H9 (cell line): Measurements from ENCODE around the gene PRKCD. TPM values are rescaled to one million over a fixed set of nuclear protein-coding genes. Genes with fewer than 3 reads are reported as not detected.

Experiments
- DNase-seq: peaks from one replicate; pipeline ENCODE4 v3.0.0-alpha.2; 2017
- H2AFZ ChIP-seq: one replicate; pipeline ENCODE4 v1.6.1; 2013; ENCODE audit warnings: mild to moderate bottlenecking, low read length, control low read depth, moderate library complexity
- H2AK5ac ChIP-seq: 2 replicates; pipeline ENCODE4 v1.6.1; 2013; ENCODE audit warnings: low read length, control low read depth, mixed read lengths; ENCODE audit not compliant: insufficient read length
- H2BK120ac ChIP-seq: one replicate; pipeline ENCODE4 v1.6.1; 2013; ENCODE audit warnings: low read depth, mild to moderate bottlenecking, low read length, control low read depth, inconsistent platforms; ENCODE audit not compliant: poor library complexity, severe bottlenecking
- H2BK12ac ChIP-seq: 2 replicates; pipeline ENCODE4 v1.6.1; 2013; ENCODE audit warnings: low read length, control low read depth, mixed read lengths, low read depth; ENCODE audit not compliant: insufficient read length
- H2BK15ac ChIP-seq: 2 replicates; pipeline ENCODE4 v1.6.1; 2013; ENCODE audit warnings: low read depth, low read length, control low read depth
- H2BK20ac ChIP-seq: one replicate; pipeline ENCODE4 v1.6.1; 2013; ENCODE audit warnings: low read depth, mild to moderate bottlenecking, low read length, control low read depth, inconsistent platforms; ENCODE audit not compliant: poor library complexity, severe bottlenecking
- H2BK5ac ChIP-seq: 2 replicates; pipeline ENCODE4 v1.6.1; 2013; ENCODE audit warnings: low read length, control low read depth, mixed read lengths; ENCODE audit not compliant: insufficient read length
- H3K14ac ChIP-seq: 2 replicates; pipeline ENCODE4 v1.6.1; 2013; ENCODE audit warnings: low read length, control low read depth; ENCODE audit not compliant: insufficient read depth
- H3K18ac ChIP-seq: 2 replicates; pipeline ENCODE4 v1.6.1; 2013; ENCODE audit warnings: low read depth, mild to moderate bottlenecking, mixed read lengths, low read length, control low read depth; ENCODE audit not compliant: insufficient read length
- H3K23ac ChIP-seq: 2 replicates; pipeline ENCODE4 v1.6.1; 2013; ENCODE audit warnings: low read length, control low read depth, mixed read lengths, low read depth; ENCODE audit not compliant: insufficient read length
- H3K23me2 ChIP-seq: 2 replicates; pipeline ENCODE4 v1.6.1; 2013; ENCODE audit warnings: low read depth, mild to moderate bottlenecking, mixed read lengths, low read length, control low read depth; ENCODE audit not compliant: insufficient read length, poor library complexity, severe bottlenecking
- H3K27ac ChIP-seq: 2 replicates; pipeline ENCODE4 v1.5.1; 2013; ENCODE audit warnings: low read length, control low read depth, mixed read lengths, low read depth; ENCODE audit not compliant: insufficient read length
- H3K27me3 ChIP-seq: 2 replicates; pipeline ENCODE4 v1.6.1; 2013; ENCODE audit warnings: low read length, control low read depth, inconsistent platforms; ENCODE audit not compliant: insufficient read depth
- H3K4ac ChIP-seq: 2 replicates; pipeline ENCODE4 v1.6.1; 2013; ENCODE audit warnings: low read depth, mild to moderate bottlenecking, control low read depth, inconsistent platforms, low read length, moderate library complexity
- H3K4me1 ChIP-seq: 2 replicates; pipeline ENCODE4 v1.6.1; 2013; ENCODE audit warnings: low read length, control low read depth, inconsistent platforms; ENCODE audit not compliant: insufficient read depth
- H3K4me2 ChIP-seq: 2 replicates; pipeline ENCODE4 v1.6.1; 2013; ENCODE audit warnings: low read length, control low read depth, mixed read lengths; ENCODE audit not compliant: insufficient read length, insufficient read depth
- H3K56ac ChIP-seq: 2 replicates; pipeline ENCODE4 v1.6.1; 2013; ENCODE audit warnings: low read depth, mild to moderate bottlenecking, mixed read lengths, low read length, control low read depth; ENCODE audit not compliant: insufficient read length
- H3K79me1 ChIP-seq: 2 replicates; pipeline ENCODE4 v1.6.1; 2013; ENCODE audit warnings: low read depth, mild to moderate bottlenecking, moderate library complexity, low read length, control low read depth, inconsistent platforms; ENCODE audit not compliant: insufficient read depth, poor library complexity, severe bottlenecking
- H3K79me2 ChIP-seq: 2 replicates; pipeline ENCODE4 v1.6.1; 2013; ENCODE audit warnings: low read length, control low read depth, inconsistent platforms; ENCODE audit not compliant: insufficient read depth
- H3K9ac ChIP-seq: 2 replicates; pipeline ENCODE4 v1.6.1; 2013; ENCODE audit warnings: low read length, control low read depth, mixed read lengths; ENCODE audit not compliant: insufficient read length; ENCODE audit errors: extremely low read depth
- H3K9me3 ChIP-seq: one replicate; pipeline ENCODE4 v1.6.1; 2013; ENCODE audit warnings: low read depth, low read length, inconsistent platforms; ENCODE audit not compliant: control insufficient read depth
- H3T11ph ChIP-seq: one replicate; pipeline ENCODE4 v1.6.1; 2013; ENCODE audit warnings: mild to moderate bottlenecking, low read length, control low read depth, inconsistent platforms
- H4K20me1 ChIP-seq: one replicate; pipeline ENCODE4 v1.6.1; 2013; ENCODE audit not compliant: control insufficient read depth, insufficient read length, insufficient read depth
- H4K5ac ChIP-seq: 2 replicates; pipeline ENCODE4 v1.6.1; 2013; ENCODE audit warnings: low read depth, mild to moderate bottlenecking, mixed read lengths, low read length, control low read depth; ENCODE audit not compliant: insufficient read length
- H4K8ac ChIP-seq: replicated peaks from 2 replicates; pipeline ENCODE4 v1.6.1; 2013; ENCODE audit warnings: low read length, control low read depth, mixed read lengths, low read depth; ENCODE audit not compliant: insufficient read length
- H4K91ac ChIP-seq: 2 replicates; pipeline ENCODE4 v1.6.1; 2013; ENCODE audit warnings: low read depth, mild to moderate bottlenecking, moderate library complexity, mixed read lengths, low read length, control low read depth; ENCODE audit not compliant: insufficient read length
- H3K27ac Mint-ChIP-seq, 3 experiments: 2 replicates in 2 of 3; 3 replicates in 1 of 3; pipeline ENCODE4 v1.8.0; 2020 to 2021; ENCODE audit warnings: mixed read lengths in 3 of 3, mild to moderate bottlenecking in 1 of 3, moderate library complexity in 1 of 3
- H3K27me3 Mint-ChIP-seq: 2 replicates; pipeline ENCODE4 v1.8.0; 2021; ENCODE audit warnings: low read depth, mild to moderate bottlenecking, moderate library complexity, mixed read lengths
- H3K36me3 Mint-ChIP-seq, 3 experiments: 2 replicates in 2 of 3; 3 replicates in 1 of 3; pipeline ENCODE4 v1.8.0; 2020 to 2021; ENCODE audit warnings: low read depth in 3 of 3, mixed read lengths in 3 of 3; ENCODE audit not compliant: insufficient read depth in 1 of 3
- H3K4me1 Mint-ChIP-seq, 2 experiments: 2 replicates each; pipeline ENCODE4 v1.8.0; 2020; ENCODE audit warnings: mixed read lengths in 2 of 2
- H3K4me3 Mint-ChIP-seq, 2 experiments: 2 replicates in 1 of 2; 3 replicates in 1 of 2; pipeline ENCODE4 v1.8.0; 2020 to 2021; ENCODE audit warnings: mild to moderate bottlenecking in 2 of 2, mixed read lengths in 2 of 2, moderate library complexity in 1 of 2
- H3K9me3 Mint-ChIP-seq, 2 experiments: 2 replicates in 1 of 2; 3 replicates in 1 of 2; pipeline ENCODE4 v1.8.0; 2020; ENCODE audit warnings: mild to moderate bottlenecking in 2 of 2, mixed read lengths in 2 of 2, moderate library complexity in 1 of 2
- WGBS: extraction: QIAGEN DNeasy Blood & Tissue Kit; methylation state at CpG from one replicate; pipeline ENCODE4 v1.1.7; 2013; ENCODE audit warnings: missing lambda C conversion rate, low lambda C conversion rate, mixed read lengths; ENCODE audit not compliant: insufficient read length; ENCODE audit errors: extremely low coverage; 5-methylcytosine and 5-hydroxymethylcytosine counted together
- total RNA-seq: library from RNA; stranded (reverse); gene quantifications from 2 replicates; pipeline ENCODE4 v1.2.1, GENCODE V29; 2021
- TF ChIP-seq, protein P1 (sequence below): fragments of 200-600 bp; sonication (generic); conservative IDR thresholded peaks from 3 replicates; pipeline ENCODE4 v1.8.0; 2021; ENCODE audit warnings: antibody characterized with exemption, mild to moderate bottlenecking

PRKCD gene
- total RNA-seq, 1 experiment from 2014 or later = 23.7 TPM

DNA sequence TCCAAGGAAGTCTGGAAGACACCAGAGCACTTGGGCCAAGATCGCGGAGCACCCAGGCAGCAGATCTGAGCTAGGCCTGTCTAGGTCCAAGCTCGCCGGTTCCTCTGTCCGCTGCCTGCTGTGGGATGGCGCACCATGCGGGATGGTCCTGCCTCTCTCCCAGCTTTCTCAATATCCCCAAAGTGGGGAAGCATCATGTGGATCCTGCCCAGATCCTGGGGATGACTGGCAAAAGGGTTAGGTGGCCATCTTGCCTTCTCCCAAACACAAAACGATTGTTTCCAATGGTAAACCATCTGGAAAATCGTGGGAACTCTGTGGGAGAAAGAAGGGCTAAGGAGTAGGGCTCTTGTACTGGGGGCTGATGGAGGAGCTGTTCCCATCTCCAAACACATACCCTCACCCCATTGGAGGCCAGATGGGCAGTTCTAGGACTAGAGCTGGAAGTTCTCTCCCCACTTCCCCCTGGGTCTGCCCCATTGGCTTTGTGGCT is 8.9 kb downstream of the PRKCD start:
- Mint-ChIP-seq H3K27ac (no peak overlapping the region; a peak in 1 of 7 replicates), H3K4me1 (peaks cover 46 to 58% of the 10 kb centered on the region in 2 experiments), H3K27me3 (no peaks in the 10 kb centered on the region), H3K36me3 (peaks cover 0 to 4% (median 3%) of the 10 kb centered on the region in 3 experiments; a peak in 1 of 7 replicates), H3K4me3 (no peak overlapping the region), H3K9me3 (no peaks in the 10 kb centered on the region)
- Histone ChIP-seq H2AK5ac (no peak overlapping the region), H3K18ac (no peak overlapping the region), H2BK15ac (no peak overlapping the region), H3K14ac (no peak overlapping the region), H3K56ac (no peak overlapping the region), H4K20me1 (no peaks in the 10 kb centered on the region), H4K91ac (no peak overlapping the region), H3K4me1 (peaks cover 8% of the 10 kb centered on the region; the same call in 1 of the 2 replicates), H3K23me2 (no peaks in the 10 kb centered on the region), H3T11ph (no peak overlapping the region), H2BK5ac (no peak overlapping the region), H4K8ac (no peak overlapping the region), H2BK120ac (no peak overlapping the region), H3K4me2 (no peak overlapping the region), H3K23ac (no peak overlapping the region), H3K79me1 (no peaks in the 10 kb centered on the region), H3K9ac (no peak overlapping the region), H3K9me3 (no peaks in the 10 kb centered on the region), H2BK12ac (no peak overlapping the region), H4K5ac (no peak overlapping the region), H2AFZ (no peak overlapping the region), H3K79me2 (no peaks in the 10 kb centered on the region; the same call in 1 of the 2 replicates), H3K4ac (no peak overlapping the region), H2BK20ac (no peak overlapping the region), H3K27ac (no peak overlapping the region), H3K27me3 (no peaks in the 10 kb centered on the region)
- DNase-seq = no peak
- WGBS = no CpG with 5 or more reads among the region's 9 CpGs
- TF ChIP-seq, protein P1, sequence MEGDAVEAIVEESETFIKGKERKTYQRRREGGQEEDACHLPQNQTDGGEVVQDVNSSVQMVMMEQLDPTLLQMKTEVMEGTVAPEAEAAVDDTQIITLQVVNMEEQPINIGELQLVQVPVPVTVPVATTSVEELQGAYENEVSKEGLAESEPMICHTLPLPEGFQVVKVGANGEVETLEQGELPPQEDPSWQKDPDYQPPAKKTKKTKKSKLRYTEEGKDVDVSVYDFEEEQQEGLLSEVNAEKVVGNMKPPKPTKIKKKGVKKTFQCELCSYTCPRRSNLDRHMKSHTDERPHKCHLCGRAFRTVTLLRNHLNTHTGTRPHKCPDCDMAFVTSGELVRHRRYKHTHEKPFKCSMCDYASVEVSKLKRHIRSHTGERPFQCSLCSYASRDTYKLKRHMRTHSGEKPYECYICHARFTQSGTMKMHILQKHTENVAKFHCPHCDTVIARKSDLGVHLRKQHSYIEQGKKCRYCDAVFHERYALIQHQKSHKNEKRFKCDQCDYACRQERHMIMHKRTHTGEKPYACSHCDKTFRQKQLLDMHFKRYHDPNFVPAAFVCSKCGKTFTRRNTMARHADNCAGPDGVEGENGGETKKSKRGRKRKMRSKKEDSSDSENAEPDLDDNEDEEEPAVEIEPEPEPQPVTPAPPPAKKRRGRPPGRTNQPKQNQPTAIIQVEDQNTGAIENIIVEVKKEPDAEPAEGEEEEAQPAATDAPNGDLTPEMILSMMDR = no peak
